GM21381 (cell line): ENCODE measurements around the gene WLS.

Source experiments
- ATAC-seq: cut with Tn5 transposase; IDR thresholded peaks from one replicate; pipeline ENCODE4 v1.9.1; 2021; ENCODE audit warnings: mild to moderate bottlenecking, moderate library complexity; ENCODE audit not compliant: unreplicated experiment

WLS gene

GRCh38 chr1:68202239-68202832 lies 30.0 kb downstream of the WLS start:
- ATAC-seq: no peak

- no peak for ATAC-seq
Measured at GRCh38 chr1:68201546-68202238, 30.6 kb downstream of the WLS start.

- ATAC-seq: no peak
Measured at GRCh38 chr1:68199603-68200002, 32.7 kb downstream of the WLS start.

GRCh38 chr1:68198752-68199151 lies 33.6 kb downstream of the WLS start:
- no peak for ATAC-seq

- no peak for ATAC-seq
Measured at GRCh38 chr1:68197891-68198290, 34.4 kb downstream of the WLS start.

- no peak for ATAC-seq
Measured at GRCh38 chr1:68197461-68197860, 34.9 kb downstream of the WLS start.

- no peak for ATAC-seq
Measured at GRCh38 chr1:68196676-68197075, 35.6 kb downstream of the WLS start.

GRCh38 chr1:68191717-68192116 lies 40.6 kb downstream of the WLS start:
- no peak for ATAC-seq

- ATAC-seq: no peak
Measured at GRCh38 chr1:68188644-68189340, 43.5 kb downstream of the WLS start.

- peak; percentile 63 for ATAC-seq
Measured at GRCh38 chr1:68188060-68188538, 44.2 kb downstream of the WLS start.

GRCh38 chr1:68185743-68186142 lies 46.6 kb downstream of the WLS start:
- ATAC-seq: no peak

GRCh38 chr1:68183895-68184294 lies 48.4 kb downstream of the WLS start:
- no peak for ATAC-seq

- ATAC-seq: peak; percentile 28
Measured at GRCh38 chr1:68181165-68181556, 51.2 kb downstream of the WLS start.

- peak; percentile 55 for ATAC-seq
Measured at GRCh38 chr1:68180441-68181164, 51.7 kb downstream of the WLS start.

- ATAC-seq: peak; percentile 58
Measured at GRCh38 chr1:68178821-68179490, 53.4 kb downstream of the WLS start.

GRCh38 chr1:68175621-68176398 lies 56.5 kb downstream of the WLS start:
- no peak for ATAC-seq

- ATAC-seq: no peak
Measured at GRCh38 chr1:68174738-68175113, 57.6 kb downstream of the WLS start.

- ATAC-seq: no peak
Measured at GRCh38 chr1:68173936-68174737, 58.2 kb downstream of the WLS start.

GRCh38 chr1:68173283-68173935 lies 58.9 kb downstream of the WLS start:
- ATAC-seq: no peak
